BLaER1 treated with 17β-estradiol and CSF1 and Interleukin-3, amounts not matched to agents 10 nM and 100 nM (cell line): Measurements from ENCODE around the gene FBXO24.
"Not testable (repeated sequence)": the region's sequence is repeated elsewhere in the genome, so short reads cannot be mapped to it uniquely, and the experiment has no call there.

Source experiments
- H3K27ac ChIP-seq, 11 experiments: shearing (Covaris generic); formaldehyde crosslinking; 2 replicates each; pipeline ENCODE4 v1.8.1; 2022
- H3K27me3 ChIP-seq, 11 experiments: shearing (Covaris generic); formaldehyde crosslinking; 2 replicates each; pipeline ENCODE4 v1.8.1; 2022
- H3K36me3 ChIP-seq, 11 experiments: shearing (Covaris generic); formaldehyde crosslinking; 2 replicates each; pipeline ENCODE4 v1.8.1; 2022
- H3K4me1 ChIP-seq, 10 experiments: shearing (Covaris generic); formaldehyde crosslinking; 2 replicates each; pipeline ENCODE4 v1.8.1; 2022
- H3K4me2 ChIP-seq, 11 experiments: shearing (Covaris generic); formaldehyde crosslinking; 2 replicates each; pipeline ENCODE4 v1.8.1; 2022
- H3K4me3 ChIP-seq, 10 experiments: shearing (Covaris generic); formaldehyde crosslinking; 2 replicates each; pipeline ENCODE4 v1.8.1; 2022
- H3K9ac ChIP-seq, 11 experiments: shearing (Covaris generic); formaldehyde crosslinking; 2 replicates each; pipeline ENCODE4 v1.8.1; 2022
- H3K9me3 ChIP-seq, 11 experiments: shearing (Covaris generic); formaldehyde crosslinking; replicated peaks in 1 of 11; 2 replicates each; pipeline ENCODE4 v1.8.1; 2022
- H4K20me1 ChIP-seq, 11 experiments: shearing (Covaris generic); formaldehyde crosslinking; 2 replicates each; pipeline ENCODE4 v1.8.1; 2022
- Cebpa-rat ChIP-seq, 11 experiments: shearing (Covaris generic); IDR thresholded peaks; 2 replicates each; pipeline ENCODE4 v1.8.1; 2022

Gene FBXO24

GRCh38 chr7:100543586-100543985 lies 42.5 kb upstream of the FBXO24 start:
- Histone ChIP-seq H4K20me1 (no peaks in the 10 kb centered on the region; a peak in 1 of 22 replicates), H3K27ac (no peak overlapping the region), H3K9me3 (no peaks in the 10 kb centered on the region), H3K27me3 (no peaks in the 10 kb centered on the region), H3K4me3 (no peak overlapping the region), H3K4me1 (peaks cover 46 to 61% (median 53%) of the 10 kb centered on the region in 10 experiments), H3K4me2 (no peak overlapping the region), H3K36me3 (no peaks in the 10 kb centered on the region; a peak in 2 of 22 replicates), H3K9ac (no peak overlapping the region)
- no peak for TF ChIP-seq Cebpa-rat (IDR thresholded peaks at IDR 0.05)

GRCh38 chr7:100544386-100544785 lies 41.7 kb upstream of the FBXO24 start:
- H3K9me3 ChIP-seq, result no peaks in the 10 kb centered on the region
- no peak overlapping the region for H3K27ac ChIP-seq
- no peak for TF ChIP-seq Cebpa-rat (IDR thresholded peaks at IDR 0.05)
- no peak overlapping the region for H3K9ac ChIP-seq
- no peak overlapping the region for H3K4me3 ChIP-seq
- peaks cover 0 to 7% (median under 1%) of the 10 kb centered on the region in 11 experiments; a peak in 7 of 22 replicates for H3K36me3 ChIP-seq
- H3K4me1 ChIP-seq, result peaks cover 54 to 69% (median 61%) of the 10 kb centered on the region in 10 experiments
- no peaks in the 10 kb centered on the region; a peak in 1 of 22 replicates for H4K20me1 ChIP-seq
- H3K27me3 ChIP-seq, result no peaks in the 10 kb centered on the region
- peak overlapping the region in 1 of 11 experiments; percentile 80; a peak in 1 of 22 replicates for H3K4me2 ChIP-seq

- H3K4me3 ChIP-seq, result no peak overlapping the region
- peak overlapping the region; percentile 44 to 85 (median 77); a peak in 21 of 22 replicates for H3K4me2 ChIP-seq
- peaks cover 56 to 70% (median 62%) of the 10 kb centered on the region in 10 experiments for H3K4me1 ChIP-seq
- TF ChIP-seq Cebpa-rat (IDR thresholded peaks at IDR 0.05), result no peak
- H3K9me3 ChIP-seq, result no peaks in the 10 kb centered on the region
- H3K27ac ChIP-seq, result peak overlapping the region in 7 of 11 experiments; percentile 3 to 62 (median 36); a peak in 8 of 22 replicates
- peaks cover 0 to 12% (median 4%) of the 10 kb centered on the region in 11 experiments; a peak in 7 of 22 replicates for H3K36me3 ChIP-seq
- no peaks in the 10 kb centered on the region for H3K27me3 ChIP-seq
- peak overlapping the region in 3 of 11 experiments; percentile 16 to 39 (median 20); a peak in 1 of 22 replicates for H3K9ac ChIP-seq
- no peaks in the 10 kb centered on the region; a peak in 1 of 22 replicates for H4K20me1 ChIP-seq
These were observed 41.2 kb upstream of the FBXO24 start for GRCh38 chr7:100544967-100545359.

GRCh38 chr7:100545360-100546128 lies 40.6 kb upstream of the FBXO24 start:
- H3K36me3 ChIP-seq, result peaks cover 0 to 12% (median 4%) of the 10 kb centered on the region in 11 experiments; a peak in 8 of 22 replicates
- H4K20me1 ChIP-seq, result no peaks in the 10 kb centered on the region
- H3K27ac ChIP-seq, result peak overlapping the region in 8 of 11 experiments; percentile 16 to 62 (median 42); a peak in 15 of 22 replicates
- H3K4me2 ChIP-seq, result peak overlapping the region; percentile 44 to 85 (median 77)
- H3K9ac ChIP-seq, result peak overlapping the region in 6 of 11 experiments; percentile 0 to 39 (median 21); a peak in 10 of 22 replicates
- no peaks in the 10 kb centered on the region for H3K9me3 ChIP-seq
- TF ChIP-seq Cebpa-rat (IDR thresholded peaks at IDR 0.05), result no peak
- H3K27me3 ChIP-seq, result no peaks in the 10 kb centered on the region
- no peak overlapping the region for H3K4me3 ChIP-seq
- H3K4me1 ChIP-seq, result peaks cover 58 to 70% (median 62%) of the 10 kb centered on the region in 10 experiments

- Histone ChIP-seq H3K27me3 (no peaks in the 10 kb centered on the region), H3K27ac (peak overlapping the region in 9 of 11 experiments; percentile 16 to 62 (median 37); a peak in 14 of 22 replicates), H3K9me3 (no peaks in the 10 kb centered on the region), H3K9ac (peak overlapping the region in 5 of 11 experiments; percentile 0 to 39 (median 22); a peak in 8 of 22 replicates), H3K4me1 (peaks cover 60 to 66% (median 62%) of the 10 kb centered on the region in 10 experiments), H4K20me1 (no peaks in the 10 kb centered on the region), H3K36me3 (peaks cover 0 to 14% (median 5%) of the 10 kb centered on the region in 11 experiments; a peak in 10 of 22 replicates), H3K4me3 (no peak overlapping the region), H3K4me2 (peak overlapping the region; percentile 44 to 85 (median 77))
- TF ChIP-seq Cebpa-rat (IDR thresholded peaks at IDR 0.05), result no peak
These were observed 39.8 kb upstream of the FBXO24 start for GRCh38 chr7:100546129-100546925.

GRCh38 chr7:100546926-100547800 lies 39.0 kb upstream of the FBXO24 start:
- H3K9ac ChIP-seq, result peak overlapping the region in 4 of 11 experiments; percentile 7 to 35 (median 22); a peak in 6 of 22 replicates
- no peaks in the 10 kb centered on the region for H3K27me3 ChIP-seq
- no peak overlapping the region for H3K4me3 ChIP-seq
- H3K4me2 ChIP-seq, result peak overlapping the region; percentile 50 to 85 (median 78)
- H3K36me3 ChIP-seq, result peaks cover 0 to 23% (median 10%) of the 10 kb centered on the region in 11 experiments; a peak in 16 of 22 replicates
- peak overlapping the region in 10 of 11 experiments; percentile 1 to 73 (median 58); a peak in 17 of 22 replicates for H3K27ac ChIP-seq
- H3K9me3 ChIP-seq, result no peaks in the 10 kb centered on the region
- peaks cover 60 to 66% (median 62%) of the 10 kb centered on the region in 10 experiments for H3K4me1 ChIP-seq
- TF ChIP-seq Cebpa-rat (IDR thresholded peaks at IDR 0.05), result no peak
- no peaks in the 10 kb centered on the region for H4K20me1 ChIP-seq

- no peaks in the 10 kb centered on the region for H3K27me3 ChIP-seq
- H4K20me1 ChIP-seq, result no peaks in the 10 kb centered on the region
- peak overlapping the region; percentile 50 to 85 (median 78) for H3K4me2 ChIP-seq
- no peak overlapping the region for H3K4me3 ChIP-seq
- peaks cover 60 to 66% (median 62%) of the 10 kb centered on the region in 10 experiments for H3K4me1 ChIP-seq
- peak overlapping the region in 5 of 11 experiments; percentile 7 to 41 (median 22); a peak in 8 of 22 replicates for H3K9ac ChIP-seq
- H3K27ac ChIP-seq, result peak overlapping the region; percentile 1 to 73 (median 55); a peak in 17 of 22 replicates
- TF ChIP-seq Cebpa-rat (IDR thresholded peaks at IDR 0.05), result no peak
- no peaks in the 10 kb centered on the region for H3K9me3 ChIP-seq
- peaks cover 3 to 30% (median 17%) of the 10 kb centered on the region in 11 experiments; a peak in 20 of 22 replicates for H3K36me3 ChIP-seq
These were observed 38.3 kb upstream of the FBXO24 start for GRCh38 chr7:100547872-100548271.

- H3K36me3 ChIP-seq, result peaks cover 8 to 35% (median 23%) of the 10 kb centered on the region in 11 experiments; a peak in 20 of 22 replicates
- not testable (repeated sequence) for H3K9ac ChIP-seq, H3K9me3 ChIP-seq, H3K27me3 ChIP-seq, H4K20me1 ChIP-seq, H3K4me3 ChIP-seq
- peaks cover 60 to 66% (median 62%) of the 10 kb centered on the region in 10 experiments for H3K4me1 ChIP-seq
- H3K27ac ChIP-seq, result peak overlapping the region in 9 of 11 experiments; percentile 1 to 73 (median 62); a peak in 10 of 22 replicates
- H3K4me2 ChIP-seq, result peak overlapping the region; percentile 50 to 85 (median 78)
These were observed 37.7 kb upstream of the FBXO24 start for GRCh38 chr7:100548446-100548845.
